Prostate gland (tissue), 2 donors: ENCODE results near the gene GSTA3.
"Not testable (repeated sequence)": the region's sequence is repeated elsewhere in the genome, so short reads cannot be mapped to it uniquely, and the experiment has no call there.

Experiments used
- POLR2A ChIP-seq: fragments of 450-650 bp; IDR thresholded peaks from one replicate; pipeline ENCODE4 v1.6.1; 2016; ENCODE audit warnings: antibody characterized with exemption, mild to moderate bottlenecking
- POLR2AphosphoS5 ChIP-seq: sonication (generic); formaldehyde crosslinking; IDR thresholded peaks from one replicate; pipeline ENCODE4 v1.6.1; 2017; ENCODE audit warnings: antibody characterized with exemption
- TF ChIP-seq, protein P1 (sequence below), 4 experiments: fragments of 200-600 bp in 2 of 4; fragments of 450-650 bp in 2 of 4; sonication (generic) in 2 of 4; IDR thresholded peaks; 1 replicate in 3 of 4; 2 replicates in 1 of 4; pipeline ENCODE4 v1.5.1; 2016 to 2019; ENCODE audit warnings: antibody characterized with exemption in 4 of 4, mild to moderate bottlenecking in 2 of 4, moderate library complexity in 2 of 4

DNA sequence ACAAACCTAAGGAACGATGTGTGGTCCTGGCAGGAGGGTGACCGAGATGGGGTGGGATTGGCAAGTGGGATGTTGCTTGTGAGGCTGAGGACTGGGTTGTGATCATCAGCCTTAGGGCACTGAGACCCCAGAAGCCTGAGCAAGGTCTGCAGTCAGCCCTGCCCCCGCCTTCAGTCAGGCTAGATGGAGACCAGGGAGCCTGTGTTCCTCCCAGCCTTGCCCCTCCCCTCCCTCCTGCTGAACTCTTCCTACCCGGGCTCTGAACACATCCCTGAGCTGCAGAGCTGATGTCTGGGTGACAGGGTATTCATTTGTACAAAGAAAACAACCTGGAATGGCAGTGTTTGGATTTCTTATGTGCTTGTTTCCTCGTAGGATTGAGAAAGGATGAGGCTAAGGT is 40.6 kb downstream of the GSTA3 start:
- not testable (repeated sequence) for TF ChIP-seq POLR2A, POLR2AphosphoS5
- TF ChIP-seq, protein P1, sequence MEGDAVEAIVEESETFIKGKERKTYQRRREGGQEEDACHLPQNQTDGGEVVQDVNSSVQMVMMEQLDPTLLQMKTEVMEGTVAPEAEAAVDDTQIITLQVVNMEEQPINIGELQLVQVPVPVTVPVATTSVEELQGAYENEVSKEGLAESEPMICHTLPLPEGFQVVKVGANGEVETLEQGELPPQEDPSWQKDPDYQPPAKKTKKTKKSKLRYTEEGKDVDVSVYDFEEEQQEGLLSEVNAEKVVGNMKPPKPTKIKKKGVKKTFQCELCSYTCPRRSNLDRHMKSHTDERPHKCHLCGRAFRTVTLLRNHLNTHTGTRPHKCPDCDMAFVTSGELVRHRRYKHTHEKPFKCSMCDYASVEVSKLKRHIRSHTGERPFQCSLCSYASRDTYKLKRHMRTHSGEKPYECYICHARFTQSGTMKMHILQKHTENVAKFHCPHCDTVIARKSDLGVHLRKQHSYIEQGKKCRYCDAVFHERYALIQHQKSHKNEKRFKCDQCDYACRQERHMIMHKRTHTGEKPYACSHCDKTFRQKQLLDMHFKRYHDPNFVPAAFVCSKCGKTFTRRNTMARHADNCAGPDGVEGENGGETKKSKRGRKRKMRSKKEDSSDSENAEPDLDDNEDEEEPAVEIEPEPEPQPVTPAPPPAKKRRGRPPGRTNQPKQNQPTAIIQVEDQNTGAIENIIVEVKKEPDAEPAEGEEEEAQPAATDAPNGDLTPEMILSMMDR (IDR thresholded peaks at IDR 0.05) = not testable (repeated sequence)
